Mesothelial cell of epicardium (in vitro differentiated cells): ENCODE results near the gene RAB7A. TPM values are rescaled to one million over a fixed set of nuclear protein-coding genes. Genes with fewer than 3 reads are reported as not detected.

Experiments
- DNase-seq, 2 experiments: peaks; one replicate each; pipeline ENCODE4 v3.0.0; 2021; ENCODE audit warnings: low spot score in 2 of 2; ENCODE audit not compliant: unreplicated experiment in 2 of 2
- H3K27ac Mint-ChIP-seq: 2 replicates; pipeline ENCODE4 v1.8.0; 2021; ENCODE audit warnings: mixed read lengths
- H3K27me3 Mint-ChIP-seq: 2 replicates; pipeline ENCODE4 v1.8.0; 2021; ENCODE audit warnings: low read depth, mixed read lengths
- H3K36me3 Mint-ChIP-seq: 2 replicates; pipeline ENCODE4 v1.8.0; 2021; ENCODE audit warnings: mixed read lengths
- H3K4me1 Mint-ChIP-seq: 2 replicates; pipeline ENCODE4 v1.8.0; 2021; ENCODE audit warnings: mixed read lengths
- H3K4me3 Mint-ChIP-seq: 2 replicates; pipeline ENCODE4 v1.8.0; 2021; ENCODE audit warnings: mild to moderate bottlenecking, moderate library complexity, mixed read lengths
- H3K9me3 Mint-ChIP-seq: 2 replicates; pipeline ENCODE4 v1.8.0; 2021; ENCODE audit warnings: mixed read lengths
- CTCF ChIP-seq: fragments of 200-600 bp; sonication (generic); IDR thresholded peaks from one replicate; pipeline ENCODE4 v1.5.0; 2021; ENCODE audit warnings: antibody characterized with exemption; ENCODE audit not compliant: unreplicated experiment
- total RNA-seq: library from RNA; stranded (reverse); gene quantifications from 3 replicates; pipeline ENCODE4 v1.2.1, GENCODE V29; 2021

RAB7A gene
- total RNA-seq, 1 donor from 2014 or later, result 133 TPM

- no peak for TF ChIP-seq CTCF
- Mint-ChIP-seq H3K36me3 (no peaks in the 10 kb centered on the region), H3K27me3 (no peaks in the 10 kb centered on the region), H3K4me1 (peaks cover 28% of the 10 kb centered on the region), H3K4me3 (no peak overlapping the region), H3K27ac (no peak overlapping the region), H3K9me3 (no peaks in the 10 kb centered on the region)
- no peak for DNase-seq
Observed at GRCh38 chr3:128786434-128787020, 60.5 kb downstream of the RAB7A start.

- no peaks in the 10 kb centered on the region for H3K27me3 Mint-ChIP-seq
- H3K9me3 Mint-ChIP-seq, result no peaks in the 10 kb centered on the region
- DNase-seq, result no peak
- H3K36me3 Mint-ChIP-seq, result no peaks in the 10 kb centered on the region
- no peak overlapping the region for H3K4me3 Mint-ChIP-seq
- H3K27ac Mint-ChIP-seq, result no peak overlapping the region
- peak; percentile 49 for TF ChIP-seq CTCF
- H3K4me1 Mint-ChIP-seq, result peaks cover 22% of the 10 kb centered on the region
Observed at GRCh38 chr3:128787256-128788253, 61.6 kb downstream of the RAB7A start.

- no peak for TF ChIP-seq CTCF
- H3K36me3 Mint-ChIP-seq, result no peaks in the 10 kb centered on the region
- no peak overlapping the region for H3K4me3 Mint-ChIP-seq
- H3K27me3 Mint-ChIP-seq, result no peaks in the 10 kb centered on the region
- no peaks in the 10 kb centered on the region for H3K9me3 Mint-ChIP-seq
- H3K4me1 Mint-ChIP-seq, result peaks cover 16% of the 10 kb centered on the region
- H3K27ac Mint-ChIP-seq, result no peak overlapping the region
- DNase-seq, result no peak
Observed at GRCh38 chr3:128788268-128788869, 62.4 kb downstream of the RAB7A start.

GRCh38 chr3:128794067-128794768 lies 68.2 kb downstream of the RAB7A start:
- TF ChIP-seq CTCF, result no peak
- DNase-seq, result no peak
- Mint-ChIP-seq H3K9me3 (no peaks in the 10 kb centered on the region), H3K4me1 (peaks cover 8% of the 10 kb centered on the region), H3K36me3 (peaks cover 23% of the 10 kb centered on the region), H3K27ac (peak overlapping the region; percentile 52), H3K27me3 (no peaks in the 10 kb centered on the region), H3K4me3 (no peak overlapping the region)
